SK-N-SH (cell line): ENCODE results near the gene MAPK6. TPM values are rescaled to one million over a fixed set of nuclear protein-coding genes. Genes with fewer than 3 reads are reported as not detected.

ENCODE experiments used
- EZH2phosphoT487 ChIP-seq: fragments of 200-600 bp; sonication (generic); IDR thresholded peaks from 2 replicates; pipeline ENCODE4 v1.6.1; 2017; ENCODE audit warnings: low read depth, mixed run types, mild to moderate bottlenecking, antibody characterized with exemption, moderate library complexity, borderline replicate concordance
- FOSL2 ChIP-seq: IDR thresholded peaks from 2 replicates; pipeline ENCODE4 v1.4.0; 2012; ENCODE audit warnings: low read depth, mild to moderate bottlenecking, moderate library complexity, borderline replicate concordance
- GATA2 ChIP-seq: sonication (generic); formaldehyde crosslinking; IDR thresholded peaks from 2 replicates; pipeline ENCODE4 v1.5.0; 2020; ENCODE audit warnings: mild to moderate bottlenecking, missing genetic modification reagents
- JUND ChIP-seq: IDR thresholded peaks from 2 replicates; pipeline ENCODE4 v1.4.0; 2012
- MEF2A ChIP-seq: IDR thresholded peaks from 2 replicates; pipeline ENCODE4 v1.4.0; 2012; ENCODE audit warnings: low read depth, borderline replicate concordance
- MXI1 ChIP-seq: IDR thresholded peaks from 2 replicates; pipeline ENCODE4 v1.6.1; 2012; ENCODE audit warnings: mild to moderate bottlenecking, low read depth, low read length, improper control_type of control experiment
- NFIC ChIP-seq: IDR thresholded peaks from 2 replicates; pipeline ENCODE4 v1.4.0; 2012; ENCODE audit warnings: borderline replicate concordance
- PBX3 ChIP-seq: IDR thresholded peaks from 2 replicates; pipeline ENCODE4; 2012
- RFX5 ChIP-seq: IDR thresholded peaks from 2 replicates; pipeline ENCODE4 v1.6.1; 2012; ENCODE audit warnings: mild to moderate bottlenecking, improper control_type of control experiment, low read length
- RXRA ChIP-seq: IDR thresholded peaks from 2 replicates; pipeline ENCODE4 v1.4.0; 2012; ENCODE audit warnings: low read depth, mild to moderate bottlenecking, borderline replicate concordance
- SIN3A ChIP-seq: IDR thresholded peaks from 2 replicates; pipeline ENCODE4 v1.6.1; 2012; ENCODE audit warnings: low read depth, mild to moderate bottlenecking, low read length, moderate library complexity, borderline replicate concordance
- TAF1 ChIP-seq: IDR thresholded peaks from 2 replicates; pipeline ENCODE4 v1.6.1; 2012; ENCODE audit warnings: low read depth, mild to moderate bottlenecking, low read length, moderate library complexity, borderline replicate concordance
- TCF12 ChIP-seq: IDR thresholded peaks from 2 replicates; pipeline ENCODE4 v1.4.0; 2012
- USF2 ChIP-seq: fragments of 150-350 bp; IDR thresholded peaks from 2 replicates; pipeline ENCODE4 v1.6.1; 2017; ENCODE audit warnings: antibody characterized with exemption, low read length, low read depth, borderline replicate concordance
- ZBTB33 ChIP-seq: IDR thresholded peaks from 2 replicates; pipeline ENCODE4 v1.4.0; 2012; ENCODE audit warnings: low read depth, borderline replicate concordance
- polyA plus RNA-seq, 3 experiments: library from polyadenylated mRNA; depleted of rRNA; stranded (reverse); fragments of >200 nt; gene quantifications; 2 replicates each; pipeline ENCODE4 v1.2.3, GENCODE V29; 2012
- TF ChIP-seq, protein P1 (sequence below): IDR thresholded peaks from 2 replicates; pipeline ENCODE4 v1.4.0; 2012; ENCODE audit warnings: low read depth, borderline replicate concordance

The MAPK6 gene
- polyA plus RNA-seq, 1 of the 3 experiments (the other 2 are of a cell fraction), result 16.9 TPM

DNA sequence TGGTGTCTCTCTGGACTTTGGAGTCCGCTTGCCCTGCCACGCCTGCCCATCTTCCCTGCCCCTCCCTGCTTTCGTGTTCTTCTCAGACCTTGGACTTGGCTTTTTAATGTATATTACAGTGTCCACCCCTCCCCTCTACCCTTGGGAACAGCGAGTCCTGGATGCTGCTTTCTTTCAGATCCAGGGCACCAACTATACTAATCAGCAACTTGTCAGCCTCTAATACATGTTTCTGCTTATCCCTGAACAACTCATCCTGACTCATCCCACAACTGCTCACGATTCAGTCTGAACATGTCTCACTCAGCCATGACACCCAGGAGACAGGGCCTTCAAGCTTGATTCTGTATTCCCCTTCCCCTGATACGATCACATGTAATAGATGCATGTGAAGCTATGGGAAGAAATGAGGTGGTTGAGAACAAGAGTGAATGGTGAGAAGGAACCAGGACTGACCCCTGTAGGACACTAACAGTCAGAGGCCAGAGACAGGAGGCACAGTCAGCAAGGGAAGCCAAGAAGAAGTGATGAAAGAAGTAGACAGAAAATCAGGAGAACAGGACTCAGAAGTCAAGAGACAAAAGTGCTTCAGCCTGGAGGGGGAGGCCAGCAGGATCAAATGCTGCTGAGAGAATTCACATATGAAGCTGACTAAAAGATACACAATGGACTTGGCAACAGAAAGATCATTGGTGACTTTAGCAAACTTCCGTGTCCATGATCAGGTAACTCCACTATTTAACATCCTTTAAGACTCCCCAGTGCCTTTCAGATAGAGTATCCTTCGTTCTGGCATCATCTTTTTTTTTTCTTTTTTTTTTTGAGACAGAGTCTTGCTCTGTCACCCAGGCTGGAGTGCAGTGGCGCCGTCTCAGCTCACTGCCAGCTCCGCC is 58.1 kb downstream of the MAPK6 start (continued):
- TF ChIP-seq, protein P1, sequence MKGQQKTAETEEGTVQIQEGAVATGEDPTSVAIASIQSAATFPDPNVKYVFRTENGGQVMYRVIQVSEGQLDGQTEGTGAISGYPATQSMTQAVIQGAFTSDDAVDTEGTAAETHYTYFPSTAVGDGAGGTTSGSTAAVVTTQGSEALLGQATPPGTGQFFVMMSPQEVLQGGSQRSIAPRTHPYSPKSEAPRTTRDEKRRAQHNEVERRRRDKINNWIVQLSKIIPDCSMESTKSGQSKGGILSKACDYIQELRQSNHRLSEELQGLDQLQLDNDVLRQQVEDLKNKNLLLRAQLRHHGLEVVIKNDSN, result no peak
- no peak for TF ChIP-seq MEF2A
- no peak; the same call in 1 of the 2 replicates for TF ChIP-seq RXRA
- TF ChIP-seq GATA2 (CRISPR knock-in tag), result no peak
- no peak for TF ChIP-seq ZBTB33
- peak; percentile 90 for TF ChIP-seq TCF12
- TF ChIP-seq USF2, result no peak
- TF ChIP-seq NFIC, result peak; percentile 21; the same call in 1 of the 2 replicates
- TF ChIP-seq PBX3, result peak; percentile 96
- no peak for TF ChIP-seq SIN3A
- TF ChIP-seq TAF1, result no peak
- TF ChIP-seq MXI1, result no peak
- TF ChIP-seq FOSL2, result peak; percentile 90
- no peak for TF ChIP-seq EZH2phosphoT487
- TF ChIP-seq RFX5, result no peak
- TF ChIP-seq JUND, result peak; percentile 75
